UCSD-AML1 (cell line): ENCODE data around the gene OCIAD2.
"Not testable (repeated sequence)": the region's sequence is repeated elsewhere in the genome, so short reads cannot be mapped to it uniquely, and the experiment has no call there.

Experiments used
- DNase-seq: peaks from one replicate; lab custom pipeline; 2025; ENCODE audit not compliant: unreplicated experiment; lab: John Stamatoyannopoulos, UW

The OCIAD2 gene

GRCh38 chr4:48854982-48855381, 51.6 kb downstream of the OCIAD2 start:
- no peak for DNase-seq

- no peak for DNase-seq
These were observed 52.2 kb downstream of the OCIAD2 start for GRCh38 chr4:48854395-48854683.

DNA sequence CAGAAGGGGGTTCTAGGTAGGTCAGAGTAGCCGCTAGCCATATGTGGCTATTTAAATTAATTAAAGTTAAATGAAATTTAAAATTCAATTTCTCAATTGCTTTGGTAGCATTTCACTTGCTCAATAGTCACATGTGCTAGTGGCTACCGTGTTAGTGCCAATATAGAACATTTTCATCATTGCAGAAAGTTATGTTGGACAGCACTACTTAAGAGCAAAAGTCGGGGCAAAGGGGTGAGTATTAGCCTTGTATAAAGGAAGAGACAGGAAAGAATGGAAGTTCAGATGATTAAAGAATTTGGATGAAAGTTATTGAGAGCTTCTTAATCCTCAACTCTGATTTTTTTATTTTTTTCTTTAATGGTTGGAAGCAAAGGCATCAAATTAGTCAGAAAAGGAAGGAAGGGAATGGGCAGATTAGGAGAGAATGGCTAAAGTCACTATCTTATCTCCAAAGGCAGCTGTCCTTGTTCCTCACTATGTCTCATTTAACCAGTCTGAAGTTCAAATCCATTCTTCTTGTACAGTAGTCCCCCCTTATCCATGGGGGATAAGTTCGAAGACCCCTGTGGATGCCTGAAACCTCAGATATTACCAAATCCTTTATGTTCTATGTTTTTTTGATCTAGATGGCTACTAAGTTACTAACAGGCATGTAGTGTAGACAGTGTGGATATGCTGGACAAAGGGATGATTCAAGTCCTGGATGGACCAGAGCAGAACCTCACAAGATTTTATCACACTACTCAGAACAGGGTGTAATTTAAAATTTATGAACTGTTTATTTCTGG, 52.8 kb downstream of the OCIAD2 start:
- DNase-seq = no peak

- no peak for DNase-seq
These were observed 54.9 kb downstream of the OCIAD2 start for GRCh38 chr4:48851651-48852050.

DNA sequence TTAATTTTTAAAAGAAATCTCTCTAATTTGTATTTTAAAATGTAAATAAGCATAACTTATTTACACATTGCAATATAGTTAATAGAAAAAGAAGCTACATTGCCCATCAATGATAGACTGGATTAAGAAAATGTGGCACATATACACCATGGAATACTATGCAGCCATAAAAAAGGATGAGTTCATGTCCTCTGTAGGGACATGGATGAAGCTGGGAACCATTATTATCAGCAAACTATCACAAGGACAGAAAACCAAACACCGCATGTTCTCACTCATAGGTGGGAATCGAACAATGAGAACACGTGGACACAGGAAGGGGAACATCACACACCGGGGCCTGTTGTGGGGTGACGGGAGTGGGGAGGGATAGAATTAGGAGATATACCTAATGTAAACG, 57.8 kb downstream of the OCIAD2 start:
- DNase-seq = not testable (repeated sequence)

DNA sequence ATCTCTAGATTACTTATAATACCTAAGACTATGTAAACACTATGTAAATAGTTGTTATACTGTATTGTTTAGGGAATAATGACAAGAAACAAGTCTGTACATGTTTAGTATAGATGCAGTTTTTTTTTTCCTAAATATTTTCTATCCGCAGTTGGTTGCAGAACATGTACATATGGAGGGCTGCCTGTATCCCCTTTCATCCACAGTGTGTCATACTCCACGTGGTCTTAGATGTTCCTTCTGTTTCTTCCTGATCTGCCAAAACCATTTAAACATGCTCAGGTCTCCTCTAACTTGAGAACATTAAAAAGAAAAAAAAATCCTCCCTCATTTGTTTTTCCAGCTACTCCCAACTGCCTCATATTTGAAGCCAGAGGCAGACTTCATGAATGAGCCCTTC, 61.7 kb downstream of the OCIAD2 start:
- no peak for DNase-seq

DNA sequence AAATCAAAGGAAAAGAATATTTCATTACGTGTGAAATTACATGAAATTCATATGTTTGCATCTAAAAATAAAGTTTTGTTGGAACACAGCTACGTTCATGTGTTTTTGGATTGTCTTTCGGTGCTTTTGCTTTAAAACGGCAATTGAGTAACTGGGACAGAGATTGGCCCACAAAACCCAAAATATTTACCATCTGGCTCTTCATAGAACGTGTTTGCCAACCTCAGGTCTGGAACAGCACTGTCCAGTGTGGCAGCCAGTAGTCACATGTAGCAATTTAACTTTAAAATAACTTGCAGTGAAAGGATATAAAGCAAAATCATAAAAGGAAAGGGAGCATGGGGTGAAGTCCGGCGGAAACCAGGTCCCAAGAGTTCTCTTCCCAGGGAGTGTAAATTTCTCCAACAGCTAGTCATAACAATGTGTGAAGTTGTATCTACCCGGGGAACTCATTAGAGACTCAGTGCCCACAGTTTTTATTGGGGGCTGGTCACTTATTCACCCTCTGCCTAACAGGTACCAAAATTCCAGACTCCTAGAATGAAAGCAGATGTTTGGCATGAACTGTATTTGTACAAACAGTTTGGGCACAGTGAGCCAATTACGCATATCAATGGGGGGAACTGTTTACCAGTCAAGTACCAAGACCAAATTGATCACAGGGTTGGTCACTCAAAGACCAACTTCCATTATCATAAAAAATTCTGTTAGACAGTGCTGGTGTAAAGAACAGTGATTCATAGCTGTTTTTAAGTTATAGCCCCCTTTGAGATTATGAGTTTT, 65.3 kb downstream of the OCIAD2 start:
- no peak for DNase-seq

GRCh38 chr4:48836658-48837057, 69.9 kb downstream of the OCIAD2 start:
- DNase-seq = no peak
